Upper lobe of left lung (tissue), 6 donors: Measurements from ENCODE around the gene L3HYPDH. TPM values are rescaled to one million over a fixed set of nuclear protein-coding genes. Genes with fewer than 3 reads are reported as not detected.

Source experiments
- ATAC-seq, 2 donors: fragments of 200-7000 bp; cut with Tn5 transposase; one replicate each; pipeline ENCODE4 v1.9.1; 2022; ENCODE audit warnings: mild to moderate bottlenecking in 2 of 2, moderate library complexity in 2 of 2; ENCODE audit not compliant: low FRiP score in 2 of 2
- DNase-seq, 2 donors: peaks; one replicate each; pipeline ENCODE4 v3.0.0-alpha.2; 2019 to 2020
- H3K27ac ChIP-seq, 4 donors: fragments of 200-600 bp; sonication (generic); one replicate each; pipeline ENCODE4 v1.5.1; 2016 to 2019
- H3K27me3 ChIP-seq, 4 donors: fragments of 200-600 bp; sonication (generic); one replicate each; pipeline ENCODE4 v1.5.1; 2017 to 2019
- H3K36me3 ChIP-seq, 4 donors: fragments of 200-600 bp; sonication (generic); one replicate each; pipeline ENCODE4 v1.5.1; 2016 to 2019
- H3K4me1 ChIP-seq, 4 donors: fragments of 200-600 bp; sonication (generic); one replicate each; pipeline ENCODE4 v1.5.1; 2018 to 2019
- H3K4me3 ChIP-seq, 4 donors: fragments of 200-600 bp; sonication (generic); one replicate each; pipeline ENCODE4 v1.5.1; 2017 to 2019; ENCODE audit warnings: mild to moderate bottlenecking in 2 of 4, moderate library complexity in 1 of 4
- H3K9me3 ChIP-seq, 4 donors: fragments of 200-600 bp; sonication (generic); one replicate each; pipeline ENCODE4 v1.5.1; 2018 to 2019
- CTCF ChIP-seq, 6 experiments: fragments of 450-650 bp in 4 of 6; fragments of 200-600 bp in 2 of 6; sonication (generic) in 2 of 6; IDR thresholded peaks; one replicate each; pipeline ENCODE4 v1.5.1; 2016 to 2019; ENCODE audit warnings: antibody characterized with exemption in 6 of 6
- EP300 ChIP-seq, 4 donors: sonication (generic); formaldehyde crosslinking; IDR thresholded peaks; one replicate each; pipeline ENCODE4 v1.5.1; 2017; ENCODE audit warnings: antibody characterized with exemption in 4 of 4, control low read depth in 2 of 4
- POLR2A ChIP-seq, 4 donors: fragments of 450-650 bp; IDR thresholded peaks; one replicate each; pipeline ENCODE4 v1.5.1; 2016 to 2017; ENCODE audit warnings: antibody characterized with exemption in 4 of 4, mild to moderate bottlenecking in 2 of 4
- POLR2AphosphoS5 ChIP-seq, 2 donors: sonication (generic); formaldehyde crosslinking; IDR thresholded peaks; one replicate each; pipeline ENCODE4 v1.5.1; 2017; ENCODE audit warnings: antibody characterized with exemption in 2 of 2
- WGBS, 2 donors: methylation state at CpG; one replicate each; pipeline ENCODE4 v1.1.5; 2017 to 2018; 5-methylcytosine and 5-hydroxymethylcytosine counted together
- total RNA-seq, 6 donors: library from RNA; depleted of rRNA in 4 of 6; stranded (reverse); fragments of >200 nt in 4 of 6; gene quantifications; one replicate each; pipeline versions ENCODE4 v1.1.0 to v1.2.1, GENCODE V29; 2016 to 2021
- donor health status: DM: no; HTN: no; CAD: no; lungs with moderate emphysema.
- donor health status: DM: no; HTN: yes; CAD: no; lungs with severe emphysema.

Gene L3HYPDH
- total RNA-seq, 6 donors from 2014 or later, result 16.7 to 53.4 (median 38.9) TPM

GRCh38 chr14:59520224-59520623, 36.0 kb upstream of the L3HYPDH start:
- no peaks in the 10 kb centered on the region for H3K9me3 ChIP-seq
- H3K4me1 ChIP-seq, result no peaks in the 10 kb centered on the region
- no peak overlapping the region for H3K4me3 ChIP-seq
- H3K36me3 ChIP-seq, result no peaks in the 10 kb centered on the region
- DNase-seq (no peak), ATAC-seq (no peak)
- H3K27ac ChIP-seq, result no peak overlapping the region
- TF ChIP-seq POLR2AphosphoS5 (IDR thresholded peaks at IDR 0.05) (no peak), CTCF (IDR thresholded peaks at IDR 0.05) (no peak), POLR2A (IDR thresholded peaks at IDR 0.05) (no peak), EP300 (IDR thresholded peaks at IDR 0.05) (no peak)
- no peaks in the 10 kb centered on the region for H3K27me3 ChIP-seq
- 89 to 90% methylated on average over 3 of the region's 3 CpGs for WGBS, 2 donors

- H3K4me1 ChIP-seq, result no peaks in the 10 kb centered on the region
- 77% methylated on average over 3 to 4 of the region's 4 CpGs for WGBS, 2 donors
- H3K27me3 ChIP-seq, result no peaks in the 10 kb centered on the region
- no peaks in the 10 kb centered on the region for H3K9me3 ChIP-seq
- ATAC-seq (no peak), DNase-seq (no peak)
- no peak overlapping the region for H3K4me3 ChIP-seq
- peak in 2 of 6 experiments; percentile 8 to 20 for TF ChIP-seq CTCF (IDR thresholded peaks at IDR 0.05)
- no peak for TF ChIP-seq POLR2A (IDR thresholded peaks at IDR 0.05)
- no peaks in the 10 kb centered on the region for H3K36me3 ChIP-seq
- no peak overlapping the region for H3K27ac ChIP-seq
Measured at GRCh38 chr14:59511916-59512575, 27.8 kb upstream of the L3HYPDH start.

GRCh38 chr14:59510966-59511365, 26.8 kb upstream of the L3HYPDH start:
- WGBS, 2 donors, result 63 to 65% methylated on average over 3 of the region's 3 CpGs
- Histone ChIP-seq H3K9me3 (no peaks in the 10 kb centered on the region), H3K4me3 (no peak overlapping the region), H3K36me3 (no peaks in the 10 kb centered on the region), H3K4me1 (no peaks in the 10 kb centered on the region), H3K27me3 (no peaks in the 10 kb centered on the region), H3K27ac (no peak overlapping the region)
- DNase-seq (no peak), ATAC-seq (no peak)
- no peak for TF ChIP-seq POLR2AphosphoS5 (IDR thresholded peaks at IDR 0.05)
- TF ChIP-seq EP300 (IDR thresholded peaks at IDR 0.05), result no peak
- no peak for TF ChIP-seq CTCF (IDR thresholded peaks at IDR 0.05)
- TF ChIP-seq POLR2A (IDR thresholded peaks at IDR 0.05), result no peak

- H3K27ac ChIP-seq, result no peak overlapping the region
- no peak for ATAC-seq
- no peak overlapping the region for H3K4me3 ChIP-seq
- no peaks in the 10 kb centered on the region for H3K9me3 ChIP-seq
- no peaks in the 10 kb centered on the region for H3K4me1 ChIP-seq
- WGBS, 2 donors, result 80% methylated on average over 2 of the region's 2 CpGs
- no peak for DNase-seq
- no peaks in the 10 kb centered on the region for H3K27me3 ChIP-seq
- TF ChIP-seq POLR2AphosphoS5 (IDR thresholded peaks at IDR 0.05) (no peak), POLR2A (IDR thresholded peaks at IDR 0.05) (no peak), CTCF (IDR thresholded peaks at IDR 0.05) (no peak), EP300 (IDR thresholded peaks at IDR 0.05) (no peak)
- H3K36me3 ChIP-seq, result peaks cover 0 to 3% (median 0%) of the 10 kb centered on the region in 4 donors
Measured at GRCh38 chr14:59510001-59510400, 25.8 kb upstream of the L3HYPDH start.

GRCh38 chr14:59509101-59509500, 24.9 kb upstream of the L3HYPDH start:
- no peaks in the 10 kb centered on the region for H3K27me3 ChIP-seq
- H3K36me3 ChIP-seq, result peaks cover 0 to 10% (median 3%) of the 10 kb centered on the region in 4 donors
- H3K27ac ChIP-seq, result no peak overlapping the region
- TF ChIP-seq POLR2AphosphoS5 (IDR thresholded peaks at IDR 0.05) (no peak), CTCF (IDR thresholded peaks at IDR 0.05) (no peak), POLR2A (IDR thresholded peaks at IDR 0.05) (no peak)
- H3K4me3 ChIP-seq, result no peak overlapping the region
- H3K4me1 ChIP-seq, result no peaks in the 10 kb centered on the region
- 83 to 86% methylated on average over 3 of the region's 3 CpGs for WGBS, 2 donors
- no peak for ATAC-seq
- no peaks in the 10 kb centered on the region for H3K9me3 ChIP-seq
- no peak for DNase-seq
